ENCODE measurements around the gene BMPR2.

DNA sequence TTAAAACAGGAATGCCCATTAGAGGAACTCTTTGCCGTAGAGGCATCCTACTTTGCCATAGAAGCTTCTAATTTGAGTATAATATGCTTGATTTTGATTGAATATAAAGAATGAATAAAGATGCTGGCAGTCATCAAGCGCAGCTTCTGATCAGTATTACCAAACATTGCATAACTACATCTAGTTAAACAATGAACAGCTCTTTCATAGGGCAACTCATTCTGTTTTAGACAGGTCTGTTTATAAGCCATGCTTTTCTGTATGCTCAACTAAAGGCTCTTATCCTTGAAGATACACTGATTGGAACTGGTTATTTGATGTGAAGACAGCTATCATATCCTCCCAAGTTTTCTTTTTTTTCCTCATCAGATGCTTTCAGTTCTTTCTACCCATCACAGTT lies 136.0 kb downstream of the BMPR2 start:
- TF ChIP-seq, protein P1, sequence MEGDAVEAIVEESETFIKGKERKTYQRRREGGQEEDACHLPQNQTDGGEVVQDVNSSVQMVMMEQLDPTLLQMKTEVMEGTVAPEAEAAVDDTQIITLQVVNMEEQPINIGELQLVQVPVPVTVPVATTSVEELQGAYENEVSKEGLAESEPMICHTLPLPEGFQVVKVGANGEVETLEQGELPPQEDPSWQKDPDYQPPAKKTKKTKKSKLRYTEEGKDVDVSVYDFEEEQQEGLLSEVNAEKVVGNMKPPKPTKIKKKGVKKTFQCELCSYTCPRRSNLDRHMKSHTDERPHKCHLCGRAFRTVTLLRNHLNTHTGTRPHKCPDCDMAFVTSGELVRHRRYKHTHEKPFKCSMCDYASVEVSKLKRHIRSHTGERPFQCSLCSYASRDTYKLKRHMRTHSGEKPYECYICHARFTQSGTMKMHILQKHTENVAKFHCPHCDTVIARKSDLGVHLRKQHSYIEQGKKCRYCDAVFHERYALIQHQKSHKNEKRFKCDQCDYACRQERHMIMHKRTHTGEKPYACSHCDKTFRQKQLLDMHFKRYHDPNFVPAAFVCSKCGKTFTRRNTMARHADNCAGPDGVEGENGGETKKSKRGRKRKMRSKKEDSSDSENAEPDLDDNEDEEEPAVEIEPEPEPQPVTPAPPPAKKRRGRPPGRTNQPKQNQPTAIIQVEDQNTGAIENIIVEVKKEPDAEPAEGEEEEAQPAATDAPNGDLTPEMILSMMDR (conservative IDR thresholded peaks at IDR 0.05; ENCODE audit: low read depth, low read length), result no peak
- TF ChIP-seq MXI1 (IDR thresholded peaks at IDR 0.05; ENCODE audit: borderline replicate concordance, low read depth, low read length), result no peak
- no peak for TF ChIP-seq SMC3 (IDR thresholded peaks at IDR 0.05; ENCODE audit: low read depth, low read length)
